ENCODE measurements around the gene GRID2.
A peak's percentile ranks its signal among the peaks of the same experiment; 100 is the strongest.

Gene GRID2

DNA sequence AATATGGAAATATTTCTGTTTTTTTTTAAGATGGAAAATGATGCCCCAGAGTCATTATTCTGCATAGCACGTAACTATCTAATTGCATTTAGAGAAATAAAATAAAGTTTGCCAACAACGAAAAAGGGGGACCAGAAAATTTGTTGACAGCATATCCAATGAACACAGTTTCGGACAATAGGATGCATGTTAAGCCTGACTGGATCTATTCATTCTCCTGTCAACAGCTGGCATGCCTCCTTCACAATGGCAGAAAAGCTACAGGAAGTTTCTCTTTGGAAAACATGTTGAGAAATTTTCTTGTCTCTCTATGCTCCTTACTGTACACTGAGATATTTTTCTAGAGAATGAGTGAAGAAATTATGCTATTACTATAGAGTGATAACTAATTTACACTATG, 262.5 kb downstream of the GRID2 start:
- no peak for DNase-seq (ENCODE audit: low read depth)

DNA sequence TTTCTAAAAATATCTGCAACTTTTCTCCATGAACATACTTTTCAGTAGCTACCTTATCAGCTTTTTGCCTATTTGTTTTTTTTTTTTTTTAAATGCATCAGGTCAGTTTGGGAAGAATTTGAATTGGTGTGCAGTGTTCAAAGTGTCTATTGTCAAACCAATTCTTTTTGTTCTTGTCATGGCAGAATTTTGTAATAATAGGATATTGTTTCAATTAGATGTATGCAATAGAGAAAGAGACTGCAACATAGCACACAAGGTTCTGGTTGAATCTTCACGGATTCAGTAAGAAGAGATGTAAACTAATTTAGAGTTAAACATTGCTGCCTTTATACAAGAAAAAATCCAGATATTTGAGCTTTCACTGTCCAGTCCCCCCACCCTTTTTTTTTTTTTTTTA, 277.1 kb downstream of the GRID2 start:
- no peak for DNase-seq (ENCODE audit: low read depth)
- TF ChIP-seq, protein P1, sequence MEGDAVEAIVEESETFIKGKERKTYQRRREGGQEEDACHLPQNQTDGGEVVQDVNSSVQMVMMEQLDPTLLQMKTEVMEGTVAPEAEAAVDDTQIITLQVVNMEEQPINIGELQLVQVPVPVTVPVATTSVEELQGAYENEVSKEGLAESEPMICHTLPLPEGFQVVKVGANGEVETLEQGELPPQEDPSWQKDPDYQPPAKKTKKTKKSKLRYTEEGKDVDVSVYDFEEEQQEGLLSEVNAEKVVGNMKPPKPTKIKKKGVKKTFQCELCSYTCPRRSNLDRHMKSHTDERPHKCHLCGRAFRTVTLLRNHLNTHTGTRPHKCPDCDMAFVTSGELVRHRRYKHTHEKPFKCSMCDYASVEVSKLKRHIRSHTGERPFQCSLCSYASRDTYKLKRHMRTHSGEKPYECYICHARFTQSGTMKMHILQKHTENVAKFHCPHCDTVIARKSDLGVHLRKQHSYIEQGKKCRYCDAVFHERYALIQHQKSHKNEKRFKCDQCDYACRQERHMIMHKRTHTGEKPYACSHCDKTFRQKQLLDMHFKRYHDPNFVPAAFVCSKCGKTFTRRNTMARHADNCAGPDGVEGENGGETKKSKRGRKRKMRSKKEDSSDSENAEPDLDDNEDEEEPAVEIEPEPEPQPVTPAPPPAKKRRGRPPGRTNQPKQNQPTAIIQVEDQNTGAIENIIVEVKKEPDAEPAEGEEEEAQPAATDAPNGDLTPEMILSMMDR (conservative IDR thresholded peaks at IDR 0.05; ENCODE audit: low read depth, low read length), result no peak
- H3K4me3 ChIP-seq (ENCODE audit: low read length), result no peak overlapping the region

More for the DNA sequence above, 262.5 kb downstream of the GRID2 start:
- TF ChIP-seq, protein P1 (conservative IDR thresholded peaks at IDR 0.05; ENCODE audit: low read depth, low read length), result no peak
- no peak overlapping the region for H3K4me3 ChIP-seq (ENCODE audit: low read length)

DNA sequence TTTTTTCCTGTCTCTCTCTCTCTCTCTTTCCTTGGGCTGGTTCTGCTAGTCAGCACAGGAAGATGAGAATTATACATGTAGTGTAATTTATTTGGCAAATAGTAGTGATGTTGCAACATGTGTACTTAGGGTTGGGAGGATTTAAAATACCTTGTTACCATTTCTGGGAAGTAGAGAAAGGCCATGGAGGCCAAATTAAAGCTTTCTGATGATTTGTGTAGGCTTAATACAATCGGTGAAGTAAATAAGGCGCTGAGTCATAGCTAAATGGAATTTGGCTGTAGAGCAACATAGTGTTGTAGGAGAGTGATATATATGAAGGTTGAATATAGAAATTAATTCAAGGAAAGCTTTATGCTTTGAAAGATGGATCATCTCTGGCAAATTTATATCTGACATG, 295.3 kb downstream of the GRID2 start:
- TF ChIP-seq, protein P1 (conservative IDR thresholded peaks at IDR 0.05; ENCODE audit: low read depth, low read length), result no peak
- DNase-seq (ENCODE audit: low read depth), result peak; percentile 96
- no peak overlapping the region for H3K4me3 ChIP-seq (ENCODE audit: low read length)

- TF ChIP-seq, protein P1 (conservative IDR thresholded peaks at IDR 0.05; ENCODE audit: low read depth, low read length), result no peak
- DNase-seq (ENCODE audit: low read depth), result no peak
- no peak overlapping the region for H3K4me3 ChIP-seq (ENCODE audit: low read length)
Measured at GRCh38 chr4:92600638-92601037, 296.9 kb downstream of the GRID2 start.

- H3K4me3 ChIP-seq (ENCODE audit: low read length), result no peak overlapping the region
- TF ChIP-seq, protein P1 (conservative IDR thresholded peaks at IDR 0.05; ENCODE audit: low read depth, low read length), result no peak
- no peak for DNase-seq (ENCODE audit: low read depth)
Measured at GRCh38 chr4:92606227-92606626, 302.5 kb downstream of the GRID2 start.

DNA sequence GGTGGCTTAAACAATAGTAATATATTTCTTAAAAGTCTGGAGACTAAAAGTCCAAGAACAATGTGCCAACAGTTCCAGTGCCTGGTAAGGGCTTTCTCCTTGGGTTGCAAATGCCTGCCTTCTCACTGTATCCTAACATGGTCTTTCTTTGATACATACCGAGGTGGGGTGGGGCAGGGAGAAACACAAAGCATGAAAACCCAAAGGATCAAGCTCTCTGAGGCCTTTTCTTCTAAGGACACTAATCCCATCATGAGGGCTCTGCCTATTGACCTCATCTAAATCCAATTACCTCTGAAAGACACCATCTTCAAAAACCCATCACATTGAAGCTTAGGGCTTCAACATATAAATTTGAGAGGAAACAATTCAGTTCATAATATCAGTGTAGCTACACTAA, 311.3 kb downstream of the GRID2 start:
- peak; percentile 54 for DNase-seq (ENCODE audit: low read depth)
- TF ChIP-seq, protein P1 (conservative IDR thresholded peaks at IDR 0.05; ENCODE audit: low read depth, low read length), result no peak
- no peak overlapping the region for H3K4me3 ChIP-seq (ENCODE audit: low read length)

- TF ChIP-seq, protein P1 (conservative IDR thresholded peaks at IDR 0.05; ENCODE audit: low read depth, low read length), result no peak
- DNase-seq (ENCODE audit: low read depth), result no peak
Measured at GRCh38 chr4:92618968-92619367, 315.2 kb downstream of the GRID2 start.

More at GRCh38 chr4:92618968-92619367, 315.2 kb downstream of the GRID2 start:
- H3K4me3 ChIP-seq (ENCODE audit: low read length), result no peak overlapping the region

All from retinal pigment epithelial cell (primary cell).